Glutamatergic neuron (in vitro differentiated cells): ENCODE measurements around the gene ZNF367. TPM values are rescaled to one million over a fixed set of nuclear protein-coding genes. Genes with fewer than 3 reads are reported as not detected.

Experiments
- DNase-seq: peaks from one replicate; pipeline ENCODE4 v3.0.0; 2022
- H3K27ac Mint-ChIP-seq: one replicate; pipeline ENCODE4 v1.8.0; 2020; ENCODE audit warnings: mild to moderate bottlenecking, mixed read lengths, inconsistent platforms; ENCODE audit not compliant: unreplicated experiment
- H3K27me3 Mint-ChIP-seq: one replicate; pipeline ENCODE4 v1.8.0; 2020; ENCODE audit warnings: mild to moderate bottlenecking, moderate library complexity, mixed read lengths, inconsistent platforms; ENCODE audit not compliant: unreplicated experiment
- H3K36me3 Mint-ChIP-seq: one replicate; pipeline ENCODE4 v1.8.0; 2020; ENCODE audit warnings: mild to moderate bottlenecking, mixed read lengths, inconsistent platforms; ENCODE audit not compliant: unreplicated experiment
- H3K4me1 Mint-ChIP-seq: one replicate; pipeline ENCODE4 v1.8.0; 2020; ENCODE audit warnings: mild to moderate bottlenecking, low read depth, mixed read lengths, inconsistent platforms; ENCODE audit not compliant: unreplicated experiment
- H3K4me3 Mint-ChIP-seq: one replicate; pipeline ENCODE4 v1.8.0; 2020; ENCODE audit warnings: mild to moderate bottlenecking, mixed read lengths, inconsistent platforms; ENCODE audit not compliant: unreplicated experiment
- H3K9me3 Mint-ChIP-seq: one replicate; pipeline ENCODE4 v1.8.0; 2020; ENCODE audit warnings: mild to moderate bottlenecking, moderate library complexity, mixed read lengths, inconsistent platforms; ENCODE audit not compliant: unreplicated experiment
- total RNA-seq: library from RNA; stranded (reverse); fragmentation: NEBNext Ultra II Directional; extraction: Animal tissue kit (Norgen Biotek cat#: 25700); gene quantifications from one replicate; pipeline ENCODE4 v1.2.1, GENCODE V29; 2021; ENCODE audit not compliant: unreplicated experiment
- TF ChIP-seq, protein P1 (sequence below): fragments of 200-600 bp; sonication (generic); IDR thresholded peaks from one replicate; pipeline ENCODE4 v1.5.0; 2021; ENCODE audit not compliant: partially characterized antibody, unreplicated experiment

The ZNF367 gene
- total RNA-seq, 1 donor from 2014 or later: 39.5 TPM

DNA sequence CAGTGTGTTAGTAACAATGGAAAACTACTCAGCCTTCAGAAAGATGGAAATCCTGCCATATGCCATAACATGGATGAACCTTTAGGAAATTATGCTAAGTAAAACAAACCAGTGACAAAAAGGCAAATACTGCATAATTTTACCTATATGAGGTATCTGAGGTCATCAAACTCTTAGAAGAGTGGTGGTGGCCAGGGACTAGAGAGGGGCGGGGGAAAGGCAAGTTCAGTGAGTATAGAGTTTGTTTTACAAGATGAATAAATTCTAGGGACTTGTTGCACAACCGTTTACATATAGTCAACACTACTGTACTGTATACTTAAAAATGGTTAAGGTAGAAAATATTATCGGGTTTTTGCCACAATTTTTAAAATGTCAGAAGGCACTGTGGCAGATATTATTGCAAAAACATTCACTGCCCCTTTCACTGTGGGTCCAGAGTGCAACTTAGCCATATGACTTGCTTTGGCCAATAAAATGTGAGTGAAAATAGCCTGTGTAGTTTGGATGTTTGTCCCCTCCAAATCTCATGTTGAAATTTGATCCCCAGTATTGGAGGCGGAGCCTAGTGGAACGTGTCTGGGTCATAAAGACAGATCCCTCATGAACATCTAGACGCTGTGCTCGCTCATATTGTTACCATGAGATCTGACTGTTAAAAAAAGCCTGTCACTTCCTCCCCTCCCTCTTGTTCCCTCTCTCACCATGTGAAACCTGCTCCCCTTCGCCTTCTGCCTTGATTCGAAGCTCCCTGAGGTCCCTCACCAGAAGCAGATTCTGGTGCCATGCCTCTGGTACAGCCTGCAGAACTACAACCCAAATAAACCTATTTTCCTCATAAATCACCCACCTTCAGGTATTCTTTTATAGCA is 9.5 kb downstream of the ZNF367 start:
- DNase-seq: no peak
- Mint-ChIP-seq H3K4me3 (no peak overlapping the region), H3K27me3 (no peaks in the 10 kb centered on the region), H3K36me3 (no peaks in the 10 kb centered on the region), H3K27ac (no peak overlapping the region), H3K9me3 (peaks cover 2% of the 10 kb centered on the region), H3K4me1 (peaks cover 2% of the 10 kb centered on the region)
- TF ChIP-seq, protein P1, sequence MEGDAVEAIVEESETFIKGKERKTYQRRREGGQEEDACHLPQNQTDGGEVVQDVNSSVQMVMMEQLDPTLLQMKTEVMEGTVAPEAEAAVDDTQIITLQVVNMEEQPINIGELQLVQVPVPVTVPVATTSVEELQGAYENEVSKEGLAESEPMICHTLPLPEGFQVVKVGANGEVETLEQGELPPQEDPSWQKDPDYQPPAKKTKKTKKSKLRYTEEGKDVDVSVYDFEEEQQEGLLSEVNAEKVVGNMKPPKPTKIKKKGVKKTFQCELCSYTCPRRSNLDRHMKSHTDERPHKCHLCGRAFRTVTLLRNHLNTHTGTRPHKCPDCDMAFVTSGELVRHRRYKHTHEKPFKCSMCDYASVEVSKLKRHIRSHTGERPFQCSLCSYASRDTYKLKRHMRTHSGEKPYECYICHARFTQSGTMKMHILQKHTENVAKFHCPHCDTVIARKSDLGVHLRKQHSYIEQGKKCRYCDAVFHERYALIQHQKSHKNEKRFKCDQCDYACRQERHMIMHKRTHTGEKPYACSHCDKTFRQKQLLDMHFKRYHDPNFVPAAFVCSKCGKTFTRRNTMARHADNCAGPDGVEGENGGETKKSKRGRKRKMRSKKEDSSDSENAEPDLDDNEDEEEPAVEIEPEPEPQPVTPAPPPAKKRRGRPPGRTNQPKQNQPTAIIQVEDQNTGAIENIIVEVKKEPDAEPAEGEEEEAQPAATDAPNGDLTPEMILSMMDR: no peak

DNA sequence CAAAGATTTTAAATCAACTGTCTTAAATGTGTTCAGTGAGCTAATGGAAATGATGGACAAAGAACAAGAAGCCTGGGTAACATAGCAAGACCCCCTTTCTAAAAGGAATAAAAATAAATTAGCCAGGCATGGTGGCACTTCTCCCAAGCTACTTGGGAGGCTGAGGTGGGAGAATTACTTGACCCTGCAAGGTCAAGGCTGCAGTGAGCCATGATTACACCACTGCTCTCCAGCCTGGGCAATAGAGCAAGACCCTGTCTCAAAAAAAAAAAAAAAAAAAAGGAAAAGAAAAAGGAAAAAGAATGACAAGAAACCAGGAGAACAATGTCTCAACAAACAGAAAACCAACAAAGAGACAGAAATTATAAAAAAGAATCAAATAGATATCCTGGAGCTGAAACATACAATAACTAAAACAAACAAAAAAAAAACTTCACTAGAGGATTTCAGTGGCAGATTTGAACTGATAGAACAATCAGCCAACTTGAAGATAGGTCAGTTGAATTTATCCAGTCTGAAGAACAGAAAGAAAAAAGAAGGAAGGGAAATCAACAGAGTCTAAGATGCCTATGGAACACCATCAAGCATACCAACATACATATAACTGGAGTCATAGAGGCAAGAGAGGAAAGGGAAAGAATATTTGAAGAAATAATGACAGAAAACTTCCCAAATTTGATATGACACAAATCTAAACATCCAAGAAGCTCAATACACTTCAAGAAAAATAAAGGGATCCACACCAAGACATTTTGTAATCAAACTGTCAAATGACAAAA is 17.8 kb downstream of the ZNF367 start:
- peaks cover 5% of the 10 kb centered on the region for H3K36me3 Mint-ChIP-seq
- DNase-seq: no peak
- H3K27me3 Mint-ChIP-seq: peaks cover 2% of the 10 kb centered on the region
- peaks cover 4% of the 10 kb centered on the region for H3K9me3 Mint-ChIP-seq
- no peak overlapping the region for H3K4me3 Mint-ChIP-seq
- TF ChIP-seq, protein P1: no peak
- no peak overlapping the region for H3K27ac Mint-ChIP-seq
- peaks cover 5% of the 10 kb centered on the region for H3K4me1 Mint-ChIP-seq

DNA sequence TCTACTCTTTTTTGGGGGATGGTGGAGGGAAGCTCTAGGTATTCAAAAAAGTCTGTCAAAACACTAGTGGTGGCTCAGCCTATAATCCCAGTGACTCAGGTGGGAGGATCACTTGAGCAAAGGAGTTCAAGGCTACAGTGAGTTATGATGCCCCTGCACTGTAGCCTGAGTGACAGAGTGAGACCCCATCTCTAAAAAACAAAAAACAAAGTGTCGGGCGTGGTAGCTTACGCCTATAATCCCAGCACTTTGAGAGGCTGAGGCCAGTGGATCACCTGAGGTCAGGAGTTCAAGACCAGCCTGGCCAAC is 18.9 kb downstream of the ZNF367 start:
- Mint-ChIP-seq H3K9me3 (peaks cover 8% of the 10 kb centered on the region), H3K36me3 (peaks cover 5% of the 10 kb centered on the region), H3K27ac (no peak overlapping the region), H3K4me3 (no peak overlapping the region), H3K4me1 (peaks cover 5% of the 10 kb centered on the region), H3K27me3 (peaks cover 6% of the 10 kb centered on the region)
- TF ChIP-seq, protein P1: no peak
- no peak for DNase-seq

DNA sequence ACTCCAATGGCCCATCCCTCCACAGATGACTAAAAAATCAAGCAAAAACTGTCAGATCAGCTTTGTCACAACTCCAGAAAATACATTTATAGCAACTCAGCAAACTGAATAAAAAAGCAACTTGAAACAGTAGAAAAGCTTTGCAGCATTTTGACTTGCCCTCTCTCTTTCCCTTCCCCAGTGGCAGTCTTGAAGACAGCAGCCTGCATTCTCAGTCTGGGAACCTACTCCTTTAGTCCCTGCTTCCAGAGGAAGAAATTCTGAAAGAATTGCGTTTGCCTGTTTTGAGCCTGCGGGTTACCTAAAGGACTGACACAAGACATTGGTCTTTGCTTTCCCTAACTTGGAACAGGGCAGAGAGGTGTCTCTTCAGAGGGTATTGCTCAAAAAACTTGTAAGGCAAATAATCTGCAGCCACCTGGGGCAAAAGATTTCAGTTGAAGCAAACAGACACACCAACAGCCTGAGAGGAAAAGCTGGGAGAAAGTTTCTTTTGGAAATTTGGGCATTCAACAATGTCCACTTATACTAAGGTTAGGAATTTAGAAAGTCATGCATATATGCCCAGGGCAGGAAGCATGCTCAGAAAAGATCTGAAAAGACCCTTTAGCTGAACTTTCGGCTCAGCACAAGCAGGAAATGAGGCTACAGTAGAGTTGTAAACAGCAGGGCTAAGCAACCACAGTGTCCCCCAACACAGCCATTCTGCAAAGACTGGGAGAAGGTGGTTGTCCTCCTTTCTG is 19.4 kb downstream of the ZNF367 start:
- peaks cover 5% of the 10 kb centered on the region for H3K4me1 Mint-ChIP-seq
- TF ChIP-seq, protein P1: no peak
- DNase-seq: no peak
- H3K27me3 Mint-ChIP-seq: peaks cover 8% of the 10 kb centered on the region
- H3K9me3 Mint-ChIP-seq: peaks cover 8% of the 10 kb centered on the region
- no peak overlapping the region for H3K4me3 Mint-ChIP-seq
- H3K36me3 Mint-ChIP-seq: peaks cover 5% of the 10 kb centered on the region
- H3K27ac Mint-ChIP-seq: no peak overlapping the region
